Endothelial cell of umbilical vein (primary cell): ENCODE results near the gene DMD. TPM values are rescaled to one million over a fixed set of nuclear protein-coding genes. Genes with fewer than 3 reads are reported as not detected.

Source experiments
- BruUV-seq: library from RNA; stranded (reverse); fragments of 400-500 nt; replicated peaks from 2 replicates; lab custom pipeline; 2021; lab: Mats Ljungman, UMichigan
- CTCF ChIA-PET: fragments of 300-600, 350-600 bp; sonication (Branson Sonifier 250); formaldehyde crosslinking; loops from one replicate; lab custom pipeline; 2021; ENCODE audit warnings: antibody characterized with exemption, inconsistent platforms; lab: Charles Lee
- POLR2A ChIA-PET: fragments of 300-600, 350-600 bp; sonication (Branson Sonifier 250); formaldehyde crosslinking; loops from one replicate; lab custom pipeline; 2021; ENCODE audit warnings: antibody characterized with exemption, inconsistent platforms; lab: Charles Lee
- DNase-seq: peaks from one replicate; pipeline ENCODE4 v3.0.0-alpha.2; 2011; ENCODE audit warnings: low read depth, low spot score
- FAIRE-seq: peaks from 2 replicates; lab custom pipeline; 2011; peaks lifted over from hg19 to GRCh38; lab: Jason Lieb, UNC
- H2AFZ ChIP-seq: 2 replicates; pipeline ENCODE4 v1.6.0; 2012; ENCODE audit warnings: low read depth, low read length, control low read depth, inconsistent platforms
- H3K27ac ChIP-seq: 2 replicates; pipeline ENCODE4 v1.5.1; 2011; ENCODE audit warnings: low read depth, mild to moderate bottlenecking, control low read depth, low read length, moderate library complexity; ENCODE audit not compliant: insufficient read depth
- H3K27me3 ChIP-seq, 2 experiments: 2 replicates each; pipeline versions ENCODE4 v1.6.0 to v1.6.1; 2011; ENCODE audit warnings: low read length in 2 of 2, mixed read lengths in 1 of 2; ENCODE audit not compliant: control insufficient read depth in 2 of 2, insufficient read depth in 2 of 2
- H3K36me3 ChIP-seq, 2 experiments: 2 replicates in 1 of 2; 3 replicates in 1 of 2; pipeline ENCODE4 v1.5.1; 2011; ENCODE audit warnings: low read length in 2 of 2, mild to moderate bottlenecking in 1 of 2, moderate library complexity in 1 of 2; ENCODE audit not compliant: control insufficient read depth in 2 of 2, insufficient read depth in 2 of 2; ENCODE audit errors: extremely low read depth in 1 of 2
- H3K4me1 ChIP-seq: 3 replicates; pipeline ENCODE4 v1.5.1; 2011; ENCODE audit warnings: mild to moderate bottlenecking, low read length; ENCODE audit not compliant: control insufficient read depth, insufficient read depth; ENCODE audit errors: extremely low read depth
- H3K4me2 ChIP-seq: 2 replicates; pipeline ENCODE4 v1.6.1; 2011; ENCODE audit warnings: low read length, control low read depth, mixed read lengths; ENCODE audit not compliant: insufficient read depth
- H3K4me3 ChIP-seq, 3 experiments: fragments of 200-600 bp in 1 of 3; sonication (generic), shearing (Covaris generic) in 1 of 3; replicated peaks in 1 of 3; 2 replicates each; pipeline ENCODE4 v1.5.1; 2011 to 2016; ENCODE audit warnings: control low read depth in 3 of 3, low read length in 3 of 3, mild to moderate bottlenecking in 2 of 3, inconsistent platforms in 1 of 3, low read depth in 1 of 3, moderate library complexity in 1 of 3; ENCODE audit not compliant: insufficient read depth in 1 of 3
- H3K79me2 ChIP-seq: 2 replicates; pipeline ENCODE4 v1.6.0; 2012; ENCODE audit warnings: low read length, inconsistent platforms; ENCODE audit not compliant: control insufficient read depth, insufficient read depth
- H3K9ac ChIP-seq: replicated peaks from 2 replicates; pipeline ENCODE3; 2011; ENCODE audit warnings: low read length, control low read depth; ENCODE audit not compliant: insufficient read depth; ENCODE audit errors: extremely low read depth
- H3K9me1 ChIP-seq: replicated peaks from 3 replicates; pipeline ENCODE4 v1.6.0; 2011; ENCODE audit warnings: mild to moderate bottlenecking, low read length; ENCODE audit not compliant: control insufficient read depth, insufficient read depth; ENCODE audit errors: extremely low read depth
- H3K9me3 ChIP-seq: replicated peaks from 2 replicates; pipeline ENCODE4 v1.5.1; 2012; ENCODE audit warnings: low read length, inconsistent platforms; ENCODE audit not compliant: control insufficient read depth, insufficient read depth
- H4K20me1 ChIP-seq: replicated peaks from 2 replicates; pipeline ENCODE3; 2011; ENCODE audit warnings: mild to moderate bottlenecking, low read length; ENCODE audit not compliant: control insufficient read depth, insufficient read depth; ENCODE audit errors: extremely low read depth
- EZH2 ChIP-seq: IDR thresholded peaks from 2 replicates; pipeline ENCODE4 v1.6.1; 2012; ENCODE audit warnings: borderline replicate concordance, low read depth, mild to moderate bottlenecking, moderate library complexity, low read length, inconsistent platforms; ENCODE audit not compliant: severe bottlenecking
- FOS ChIP-seq: IDR thresholded peaks from 2 replicates; pipeline ENCODE4 v1.6.1; 2011; ENCODE audit warnings: mild to moderate bottlenecking, low read length, moderate library complexity, borderline replicate concordance; ENCODE audit not compliant: insufficient read depth
- GATA2 ChIP-seq: IDR thresholded peaks from 2 replicates; pipeline ENCODE4 v1.7.0; 2011; ENCODE audit warnings: low read depth, mild to moderate bottlenecking, moderate library complexity, mixed read lengths, low read length; ENCODE audit not compliant: insufficient read length, insufficient read depth
- JUN ChIP-seq: IDR thresholded peaks from 2 replicates; pipeline ENCODE4 v1.6.1; 2011; ENCODE audit warnings: borderline replicate concordance, low read depth; ENCODE audit not compliant: insufficient read length, insufficient read depth
- MYC ChIP-seq: IDR thresholded peaks from one replicate; pipeline ENCODE4 v1.6.1; 2011; ENCODE audit warnings: mild to moderate bottlenecking, low read depth, low read length
- POLR2A ChIP-seq: IDR thresholded peaks from 2 replicates; pipeline ENCODE4 v1.6.1; 2012; ENCODE audit warnings: low read depth, mild to moderate bottlenecking, control low read depth, low read length
- POLR2AphosphoS5 ChIP-seq: IDR thresholded peaks from 2 replicates; pipeline ENCODE4 v1.6.1; 2012; ENCODE audit warnings: low read depth, mild to moderate bottlenecking, control low read depth, low read length, moderate library complexity; ENCODE audit not compliant: insufficient read depth
- dilution Hi-C: fragments of 300-500 bp; cut with MboI; formaldehyde crosslinking; loops from one replicate; pipeline ENCODE4 v1.15.0; 2019; ENCODE audit warnings: low sequenced_read_pairs; ENCODE audit not compliant: extremely low pct_ligation_motif_present
- intact Hi-C: fragments of 100-400 bp; cut with micrococcal nuclease; formaldehyde crosslinking; loops from one replicate; pipeline ENCODE4 v1.10.0; 2022
- polyA plus RNA-seq, 4 experiments: library from polyadenylated mRNA; depleted of rRNA in 3 of 4; stranded (reverse) in 3 of 4; unstranded in 1 of 4; fragments of >200 nt; gene quantifications; 2 replicates each; pipeline versions ENCODE4 v1.2.1 to v1.2.3, GENCODE V29; 2011 to 2012; ENCODE audit warnings: missing spikeins in 1 of 4
- total RNA-seq: library from RNA; stranded (reverse); gene quantifications from 2 replicates; pipeline ENCODE4 v1.2.3, GENCODE V29; 2021
- TF ChIP-seq, protein P1 (sequence below): IDR thresholded peaks from 2 replicates; pipeline ENCODE4 v1.6.1; 2011; ENCODE audit not compliant: insufficient read depth, insufficient read length
- TF ChIP-seq, protein P2 (sequence below), 2 donors: IDR thresholded peaks; 1 replicate in 1 of 2; 2 replicates in 1 of 2; pipeline ENCODE4 v1.5.1; 2011; ENCODE audit warnings: low read length in 2 of 2, mild to moderate bottlenecking in 2 of 2, moderate library complexity in 2 of 2, control low read depth in 1 of 2, inconsistent platforms in 1 of 2, low read depth in 1 of 2; ENCODE audit not compliant: insufficient read depth in 1 of 2; ENCODE audit errors: extremely low read depth in 1 of 2

The DMD gene
- total and polyA plus RNA-seq, 2 donors (not counting 3 experiments of a cell fraction or from before 2014, with no cell fraction given): 7.3 to 9.0 TPM

DNA sequence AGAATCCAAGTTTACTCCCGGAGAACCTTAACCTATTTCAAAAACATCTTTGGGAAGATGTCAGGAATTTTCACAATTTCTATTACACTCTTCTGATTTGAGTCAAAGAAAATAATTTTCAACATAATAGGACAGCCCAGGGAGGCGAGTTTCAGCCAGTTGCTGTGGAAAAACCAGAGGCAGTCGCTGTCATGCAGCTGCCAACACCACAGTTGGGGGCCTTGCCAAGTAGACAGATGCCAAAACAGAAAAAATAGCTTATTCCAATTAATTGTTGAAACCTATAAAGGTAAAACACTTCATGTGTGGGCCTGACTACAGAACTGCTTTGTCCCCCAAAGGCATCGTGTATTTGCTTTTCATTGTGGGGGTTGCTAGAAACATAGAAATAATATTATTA is 225.8 kb downstream of the DMD start:
- CTCF ChIA-PET: no interaction called here
- H3K36me3 ChIP-seq: no peaks in the 10 kb centered on the region
- no peaks in the 10 kb centered on the region for H3K79me2 ChIP-seq
- no peaks in the 10 kb centered on the region for H3K9me3 ChIP-seq
- H3K9ac ChIP-seq: no peak overlapping the region
- dilution Hi-C loops: no loop called here
- no peaks in the 10 kb centered on the region for H3K4me1 ChIP-seq
- TF ChIP-seq MYC (no peak), FOS (no peak), EZH2 (no peak), JUN (no peak), GATA2 (no peak), POLR2A (no peak), POLR2AphosphoS5 (no peak)
- TF ChIP-seq, protein P1, sequence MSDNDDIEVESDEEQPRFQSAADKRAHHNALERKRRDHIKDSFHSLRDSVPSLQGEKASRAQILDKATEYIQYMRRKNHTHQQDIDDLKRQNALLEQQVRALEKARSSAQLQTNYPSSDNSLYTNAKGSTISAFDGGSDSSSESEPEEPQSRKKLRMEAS: no peak
- TF ChIP-seq, protein P2, sequence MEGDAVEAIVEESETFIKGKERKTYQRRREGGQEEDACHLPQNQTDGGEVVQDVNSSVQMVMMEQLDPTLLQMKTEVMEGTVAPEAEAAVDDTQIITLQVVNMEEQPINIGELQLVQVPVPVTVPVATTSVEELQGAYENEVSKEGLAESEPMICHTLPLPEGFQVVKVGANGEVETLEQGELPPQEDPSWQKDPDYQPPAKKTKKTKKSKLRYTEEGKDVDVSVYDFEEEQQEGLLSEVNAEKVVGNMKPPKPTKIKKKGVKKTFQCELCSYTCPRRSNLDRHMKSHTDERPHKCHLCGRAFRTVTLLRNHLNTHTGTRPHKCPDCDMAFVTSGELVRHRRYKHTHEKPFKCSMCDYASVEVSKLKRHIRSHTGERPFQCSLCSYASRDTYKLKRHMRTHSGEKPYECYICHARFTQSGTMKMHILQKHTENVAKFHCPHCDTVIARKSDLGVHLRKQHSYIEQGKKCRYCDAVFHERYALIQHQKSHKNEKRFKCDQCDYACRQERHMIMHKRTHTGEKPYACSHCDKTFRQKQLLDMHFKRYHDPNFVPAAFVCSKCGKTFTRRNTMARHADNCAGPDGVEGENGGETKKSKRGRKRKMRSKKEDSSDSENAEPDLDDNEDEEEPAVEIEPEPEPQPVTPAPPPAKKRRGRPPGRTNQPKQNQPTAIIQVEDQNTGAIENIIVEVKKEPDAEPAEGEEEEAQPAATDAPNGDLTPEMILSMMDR (IDR thresholded peaks at IDR 0.05; ENCODE audit: extremely low read depth in 1 of 2, insufficient read depth in 1 of 2, low read depth in 1 of 2, low read length in 2 of 2): no peak
- POLR2A ChIA-PET: no interaction called here
- no peak overlapping the region for H2AFZ ChIP-seq
- no peaks in the 10 kb centered on the region for H3K27me3 ChIP-seq
- H3K4me2 ChIP-seq: no peak overlapping the region
- no peaks in the 10 kb centered on the region for H3K9me1 ChIP-seq
- H4K20me1 ChIP-seq: no peaks in the 10 kb centered on the region
- DNase-seq (no peak), FAIRE-seq (no peak)
- H3K4me3 ChIP-seq: no peak overlapping the region
- BruUV-seq: no TSS peak
- H3K27ac ChIP-seq: no peak overlapping the region
- intact Hi-C loops: no loop called here
